Right cardiac atrium (tissue), 5 donors: Measurements from ENCODE around the gene AURKAIP1. TPM values are rescaled to one million over a fixed set of nuclear protein-coding genes. Genes with fewer than 3 reads are reported as not detected.
"Not testable (repeated sequence)": the region's sequence is repeated elsewhere in the genome, so short reads cannot be mapped to it uniquely, and the experiment has no call there.

Experiments
- ATAC-seq, 2 donors: fragments of 200-7000 bp; cut with Tn5 transposase; one replicate each; pipeline versions ENCODE4 v1.8.0 to v1.9.1; 2020; ENCODE audit warnings: moderate library complexity in 2 of 2, mild to moderate bottlenecking in 1 of 2
- DNase-seq, 3 donors: peaks; one replicate each; pipeline ENCODE4 v3.0.0-alpha.2; 2020
- H3K27ac ChIP-seq: one replicate; pipeline ENCODE4 v1.5.1; 2013; ENCODE audit warnings: mild to moderate bottlenecking, low read length, control low read depth, moderate library complexity
- H3K27me3 ChIP-seq: one replicate; pipeline ENCODE4 v1.6.1; 2013; ENCODE audit not compliant: control insufficient read depth, insufficient read depth
- H3K4me1 ChIP-seq: one replicate; pipeline ENCODE4 v1.6.1; 2013; ENCODE audit warnings: low read length; ENCODE audit not compliant: control insufficient read depth, insufficient read depth
- H3K4me3 ChIP-seq: one replicate; pipeline ENCODE4 v1.5.1; 2013; ENCODE audit warnings: low read length, control low read depth
- H3K9me3 ChIP-seq: one replicate; pipeline ENCODE4 v1.6.1; 2013; ENCODE audit warnings: low read length; ENCODE audit not compliant: control insufficient read depth
- WGBS: extraction: QIAGEN DNeasy Blood & Tissue Kit; methylation state at CpG from one replicate; pipeline ENCODE4 v1.1.7; 2013; 5-methylcytosine and 5-hydroxymethylcytosine counted together
- intact Hi-C, 4 donors: fragments of 100-400 bp; cut with DNase I; formaldehyde crosslinking; loops; one replicate each; pipeline versions ENCODE4 v1.11.0 to v1.14.0; 2022 to 2023
- polyA plus RNA-seq: library from polyadenylated mRNA; stranded (reverse); fragments of 200-250 nt; gene quantifications from one replicate; pipeline ENCODE4 v1.2.3, GENCODE V29; 2013
- total RNA-seq, 4 donors: library from RNA; stranded (reverse); fragmentation: NEBNext Ultra II Directional; extraction: Animal tissue kit (Norgen Biotek cat#: 25700); gene quantifications; one replicate each; pipeline ENCODE4 v1.2.1, GENCODE V29; 2021
- donor health status: healthy with polysubstance abuse.
- donor health status: DM: no; HTN: yes; CAD: no.
- donor health status: DM: no; HTN: no; CAD: no.
- donor health status: DM: no; HTN: yes; CAD: no; lungs with severe emphysema.
- donor health status: DM: yes; HTN: yes; CAD: no.

The AURKAIP1 gene
- total and polyA plus RNA-seq, 5 donors, result 175 to 331 (median 194) TPM

DNA sequence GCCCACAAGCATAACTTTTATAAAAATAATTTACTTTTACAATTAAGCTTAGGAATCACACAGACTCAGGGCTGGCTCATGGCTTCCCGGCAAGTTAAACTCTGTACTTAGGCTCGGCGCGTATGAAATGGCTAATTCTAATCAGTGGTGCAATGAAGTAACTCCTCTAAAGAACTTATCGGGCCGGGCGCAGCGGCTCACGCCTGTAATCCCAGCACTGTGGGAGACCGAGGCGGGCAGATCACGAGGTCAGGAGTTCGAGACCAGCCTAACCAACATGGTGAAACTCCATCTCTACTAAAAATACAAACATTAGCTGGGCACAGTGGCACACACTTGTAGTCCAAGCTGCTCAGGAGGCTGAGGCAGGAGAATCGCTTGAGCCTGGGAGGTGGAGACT is 4.9 kb downstream of the AURKAIP1 start:
- H3K27ac ChIP-seq, intact Hi-C loops, H3K4me1 ChIP-seq, H3K4me3 ChIP-seq, ATAC-seq, H3K9me3 ChIP-seq, H3K27me3 ChIP-seq: not testable (repeated sequence)
- WGBS, result 93% methylated on average over 14 of the region's 14 CpGs
- peak in 1 of 3 donors; percentile 14 for DNase-seq

DNA sequence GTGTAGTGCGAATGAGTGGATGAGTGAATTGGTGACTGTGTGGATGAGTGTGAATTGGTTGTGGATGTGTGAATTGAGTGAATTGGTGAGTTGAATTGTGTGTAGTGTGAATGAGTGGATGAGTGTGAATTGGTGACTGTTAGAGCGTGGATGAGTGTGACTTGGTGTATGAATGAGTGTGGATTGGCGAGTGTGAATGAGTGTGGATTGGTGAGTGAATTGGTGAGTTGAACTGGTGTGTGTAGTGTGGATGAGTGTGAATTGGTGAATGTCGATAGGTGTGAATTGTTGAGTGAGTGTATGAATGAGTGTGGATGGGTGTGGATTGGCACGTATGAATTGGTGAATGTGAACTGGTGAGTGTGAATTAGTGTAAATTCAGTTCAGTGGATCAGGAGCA is 7.7 kb downstream of the AURKAIP1 start:
- WGBS, result 96% methylated on average over 5 of the region's 5 CpGs
- no peaks in the 10 kb centered on the region for H3K9me3 ChIP-seq
- DNase-seq (no peak), ATAC-seq (no peak)
- H3K4me3 ChIP-seq, result no peak overlapping the region
- no peak overlapping the region for H3K27ac ChIP-seq
- intact Hi-C loops, result no loop called here
- H3K27me3 ChIP-seq, result no peaks in the 10 kb centered on the region
- peaks cover 2% of the 10 kb centered on the region for H3K4me1 ChIP-seq

DNA sequence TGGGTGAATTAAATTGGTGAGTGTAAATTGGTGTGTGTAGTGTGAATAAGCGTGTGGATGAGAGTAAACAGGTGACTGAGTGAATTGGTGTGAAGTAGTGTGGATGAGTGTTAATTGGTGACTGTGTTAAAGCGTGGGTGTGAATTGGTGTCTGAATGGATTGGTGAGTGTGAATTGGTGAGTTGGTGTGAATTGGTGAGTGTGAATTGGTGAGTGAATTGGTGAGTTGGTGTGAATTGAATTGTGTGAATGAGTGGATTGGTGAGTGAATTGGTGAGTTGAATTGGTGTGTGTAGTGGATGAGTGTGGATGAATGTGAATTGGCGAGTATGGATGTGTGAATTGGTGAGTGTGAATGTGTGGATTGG is 8.3 kb downstream of the AURKAIP1 start:
- intact Hi-C loops, result no loop called here
- no peaks in the 10 kb centered on the region for H3K4me1 ChIP-seq
- H3K9me3 ChIP-seq, result no peaks in the 10 kb centered on the region
- H3K4me3 ChIP-seq, result no peak overlapping the region
- no peaks in the 10 kb centered on the region for H3K27me3 ChIP-seq
- 97% methylated on average over 3 of the region's 3 CpGs for WGBS
- no peak overlapping the region for H3K27ac ChIP-seq
- DNase-seq (no peak), ATAC-seq (no peak)

DNA sequence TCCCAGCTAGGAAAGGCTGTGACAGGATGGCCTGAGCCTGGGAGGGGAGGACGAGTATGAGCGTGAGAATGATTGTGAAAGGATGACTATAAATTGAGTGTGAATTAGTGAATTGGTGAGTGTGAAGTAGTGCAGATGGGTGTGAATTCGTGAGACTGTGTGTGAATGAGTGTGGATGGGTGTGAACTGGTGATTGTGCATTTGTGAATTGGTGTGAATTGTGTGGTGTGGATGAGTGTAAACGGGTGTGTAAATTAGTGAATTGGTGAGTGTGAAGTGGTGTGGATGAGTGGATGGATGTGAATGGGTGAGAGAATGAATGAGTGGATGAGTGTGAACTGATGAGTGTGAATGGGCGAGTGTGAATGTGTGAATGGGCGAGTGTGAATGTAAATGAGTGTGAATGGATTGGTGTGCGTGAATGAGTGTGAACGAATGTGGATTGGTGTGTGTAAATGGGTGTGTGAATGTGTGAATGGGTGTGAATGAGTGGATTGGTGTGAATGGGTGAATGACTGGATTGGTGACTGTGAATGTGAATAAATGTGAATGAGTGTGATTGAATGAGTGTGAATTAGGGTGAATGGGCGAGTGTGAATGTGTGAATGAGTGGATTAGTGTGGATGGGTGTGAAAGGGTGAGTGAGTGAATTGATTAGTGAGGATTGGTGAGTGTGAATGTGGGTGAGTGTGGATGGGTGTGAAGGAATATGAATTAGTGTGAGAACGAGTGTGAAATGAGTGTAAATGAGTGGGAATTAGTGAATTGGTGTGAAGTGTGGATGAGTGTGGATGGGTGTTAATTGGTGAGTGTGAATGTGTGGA is 8.9 kb downstream of the AURKAIP1 start:
- WGBS, result 83% methylated on average over 10 of the region's 10 CpGs
- DNase-seq (peak in 1 of 3 donors; percentile 15), ATAC-seq (no peak)
- no peaks in the 10 kb centered on the region for H3K27me3 ChIP-seq
- H3K9me3 ChIP-seq, result no peaks in the 10 kb centered on the region
- no peaks in the 10 kb centered on the region for H3K4me1 ChIP-seq
- no peak overlapping the region for H3K4me3 ChIP-seq
- no peak overlapping the region for H3K27ac ChIP-seq
- intact Hi-C loops, result no loop called here

DNA sequence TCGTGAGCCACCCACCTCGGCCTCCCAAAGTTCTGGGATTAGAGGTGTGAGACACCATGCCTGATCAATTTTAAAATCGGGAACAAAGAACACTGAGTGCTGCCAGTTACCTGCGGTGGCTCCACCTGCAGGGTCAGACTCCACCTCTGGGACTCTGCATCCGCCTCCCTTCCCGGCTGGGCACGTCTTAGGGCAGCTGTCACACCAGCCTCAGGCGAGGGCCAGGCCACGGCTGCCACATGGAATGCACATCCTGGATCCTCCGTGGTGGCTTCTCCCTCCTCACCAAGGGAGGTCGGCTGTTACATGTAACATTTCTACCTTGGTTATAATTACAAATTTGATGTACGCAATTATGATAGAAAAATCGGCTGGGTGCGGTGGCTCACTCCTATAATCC is 10.7 kb downstream of the AURKAIP1 start:
- Histone ChIP-seq H3K4me3 (no peak overlapping the region), H3K4me1 (peaks cover 4% of the 10 kb centered on the region), H3K27me3 (no peaks in the 10 kb centered on the region), H3K9me3 (no peaks in the 10 kb centered on the region), H3K27ac (no peak overlapping the region)
- ATAC-seq, result no peak
- 82% methylated on average over 14 of the region's 14 CpGs for WGBS
- DNase-seq, result peak in 2 of 3 donors; percentile 38 to 46
- intact Hi-C loops, result no loop called here

DNA sequence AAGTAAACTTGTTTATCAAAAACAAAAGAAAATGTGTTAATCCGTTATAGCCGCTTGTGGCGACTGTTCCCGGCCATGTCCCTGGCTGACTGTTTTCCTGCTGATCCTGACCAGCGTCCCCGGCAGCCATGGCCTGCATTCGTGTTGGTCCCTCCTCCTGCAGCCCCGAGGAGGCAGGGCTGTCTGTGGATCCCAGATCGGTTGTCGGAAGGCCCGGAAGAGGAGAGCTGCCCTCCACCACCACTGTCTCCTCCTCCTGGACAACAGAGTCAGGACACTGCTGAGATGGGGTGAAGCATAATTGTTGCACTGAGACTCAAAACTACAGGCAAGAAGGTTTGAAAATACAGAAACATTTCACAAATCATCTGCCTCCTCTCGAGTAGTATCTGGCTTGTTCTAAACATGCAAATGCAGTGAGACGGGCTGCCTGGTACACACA is 13.0 kb downstream of the AURKAIP1 start:
- WGBS, result 16% methylated on average over 13 of the region's 13 CpGs
- intact Hi-C loops, result no loop called here
- H3K9me3 ChIP-seq, result no peaks in the 10 kb centered on the region
- H3K4me3 ChIP-seq, result no peak overlapping the region
- ATAC-seq (peak in 1 of 2 donors; percentile 35), DNase-seq (peak; percentile 72 to 88 (median 81))
- H3K4me1 ChIP-seq, result peaks cover 4% of the 10 kb centered on the region
- peak overlapping the region; percentile 4 for H3K27ac ChIP-seq
- H3K27me3 ChIP-seq, result no peaks in the 10 kb centered on the region

DNA sequence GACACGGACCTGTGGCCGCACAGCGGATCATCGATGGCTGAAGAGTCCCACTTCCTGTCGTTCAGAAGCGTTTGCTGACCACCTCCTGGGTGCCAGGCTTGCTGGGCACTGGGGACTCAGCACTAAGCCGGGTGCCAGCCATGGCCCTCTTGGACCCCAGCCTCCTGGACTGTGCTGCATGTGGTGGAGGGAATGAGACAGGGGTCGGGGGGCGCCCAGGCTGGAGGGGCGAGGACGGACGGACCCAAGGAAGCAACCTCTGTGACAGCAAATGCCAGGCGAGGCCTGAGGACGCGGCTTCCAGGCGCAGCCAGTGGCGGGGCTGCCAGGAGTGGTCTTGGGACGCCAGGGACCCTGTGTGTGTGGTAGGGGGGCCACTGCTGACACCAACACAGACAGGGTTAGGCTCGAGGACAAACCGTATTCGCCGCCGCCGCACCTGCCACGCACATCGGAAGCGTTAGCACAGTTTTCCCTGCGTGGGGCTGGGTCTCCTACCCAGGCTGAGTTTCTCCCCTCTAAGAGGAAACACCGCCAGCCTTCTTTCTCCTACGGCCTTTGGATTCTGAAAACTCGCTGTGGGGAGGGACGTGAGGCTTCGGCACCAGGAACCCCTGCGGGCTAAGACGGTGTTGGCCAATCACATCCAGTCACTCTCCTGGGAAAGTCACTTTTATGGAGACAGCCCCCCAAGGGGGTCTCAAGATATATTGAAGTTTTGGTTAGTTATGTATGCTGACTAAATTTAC is 13.6 kb downstream of the AURKAIP1 start:
- no peak overlapping the region for H3K27ac ChIP-seq
- 75% methylated on average over 35 of the region's 35 CpGs for WGBS
- H3K4me3 ChIP-seq, result no peak overlapping the region
- ATAC-seq (no peak), DNase-seq (peak; percentile 26 to 55 (median 53))
- intact Hi-C loops, result no loop called here
- H3K27me3 ChIP-seq, result no peaks in the 10 kb centered on the region
- no peaks in the 10 kb centered on the region for H3K9me3 ChIP-seq
- H3K4me1 ChIP-seq, result peaks cover 4% of the 10 kb centered on the region

DNA sequence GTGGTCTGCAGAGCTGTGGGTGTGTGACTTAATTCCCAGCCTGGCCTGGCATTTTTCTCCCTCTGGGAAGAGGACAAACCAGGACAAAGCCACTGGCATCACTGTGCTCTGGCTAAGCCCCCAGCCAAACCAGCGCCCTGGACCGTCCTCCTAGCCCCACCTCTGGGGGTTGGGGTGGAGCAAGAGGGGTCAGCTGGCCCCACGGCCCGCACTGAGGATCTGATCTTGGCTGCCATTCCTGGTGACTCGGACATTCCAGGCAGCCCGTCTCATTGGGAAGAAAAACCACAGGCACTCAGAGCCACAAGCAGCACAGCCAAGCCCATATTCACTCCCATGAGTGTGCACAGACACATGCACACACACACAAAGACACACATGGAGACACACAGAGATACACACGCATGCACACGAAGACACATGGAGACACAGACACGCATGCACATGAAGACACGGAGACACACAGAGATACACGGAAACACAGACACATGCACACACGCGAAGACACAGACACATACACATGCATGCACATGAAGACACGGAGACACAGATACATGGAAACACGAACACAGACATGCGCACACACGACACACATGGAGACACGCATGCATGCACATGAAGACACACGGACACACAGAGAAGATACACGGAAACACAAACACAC is 14.4 kb downstream of the AURKAIP1 start:
- no peaks in the 10 kb centered on the region for H3K9me3 ChIP-seq
- no peaks in the 10 kb centered on the region for H3K27me3 ChIP-seq
- ATAC-seq (peak; percentile 39 to 55), DNase-seq (peak; percentile 80 to 90 (median 90))
- intact Hi-C loops, result no loop called here
- WGBS, result 68% methylated on average over 20 of the region's 20 CpGs
- no peak overlapping the region for H3K27ac ChIP-seq
- H3K4me1 ChIP-seq, result peaks cover 4% of the 10 kb centered on the region
- no peak overlapping the region for H3K4me3 ChIP-seq

DNA sequence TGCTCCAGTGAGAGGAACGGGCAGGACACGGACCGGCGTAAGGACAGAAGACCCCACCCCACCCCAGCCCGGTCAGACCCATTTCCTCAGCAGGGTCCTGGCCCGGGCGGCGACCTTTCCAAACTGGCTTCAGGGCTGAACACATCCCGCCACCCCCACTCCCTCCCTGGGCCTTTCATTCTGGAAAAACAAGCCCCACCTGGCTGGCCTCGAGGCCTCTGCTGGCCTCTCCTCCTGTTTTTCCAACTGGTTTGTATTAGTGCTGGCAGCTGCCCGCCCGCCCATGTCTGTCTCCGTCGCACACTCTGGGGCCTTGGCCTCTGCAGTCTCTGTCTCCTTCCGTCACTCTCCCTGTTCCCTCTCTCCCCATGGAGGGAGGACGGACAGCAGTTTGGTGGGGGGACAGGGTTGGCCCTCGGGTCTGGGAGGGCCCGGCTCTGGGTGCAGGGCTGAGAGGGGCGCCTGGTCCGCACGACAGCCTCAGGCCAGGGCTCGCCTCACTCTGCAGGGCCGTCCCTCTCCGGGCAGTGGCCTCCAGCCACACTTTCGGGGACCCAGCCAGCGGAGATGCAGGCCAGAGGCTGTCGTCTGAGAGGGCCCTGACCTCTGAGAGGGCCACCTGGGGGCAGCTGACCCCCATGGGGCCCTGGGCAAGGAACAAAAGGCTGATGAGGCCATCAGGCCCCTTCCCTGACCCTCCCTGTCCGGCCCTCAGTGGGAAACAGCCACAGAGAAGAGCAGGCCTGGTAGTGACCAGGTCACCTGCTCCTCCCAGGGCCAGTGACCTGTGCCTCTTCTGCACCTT is 15.1 kb downstream of the AURKAIP1 start:
- peak; percentile 4 to 5 for ATAC-seq
- peak; percentile 50 to 85 (median 77) for DNase-seq
- WGBS, result 48% methylated on average over 28 of the region's 28 CpGs
- H3K27me3 ChIP-seq, result no peaks in the 10 kb centered on the region
- intact Hi-C loops, result no loop called here
- H3K4me1 ChIP-seq, result peaks cover 4% of the 10 kb centered on the region
- no peaks in the 10 kb centered on the region for H3K9me3 ChIP-seq
- peak overlapping the region; percentile 19 for H3K27ac ChIP-seq
- H3K4me3 ChIP-seq, result no peak overlapping the region

DNA sequence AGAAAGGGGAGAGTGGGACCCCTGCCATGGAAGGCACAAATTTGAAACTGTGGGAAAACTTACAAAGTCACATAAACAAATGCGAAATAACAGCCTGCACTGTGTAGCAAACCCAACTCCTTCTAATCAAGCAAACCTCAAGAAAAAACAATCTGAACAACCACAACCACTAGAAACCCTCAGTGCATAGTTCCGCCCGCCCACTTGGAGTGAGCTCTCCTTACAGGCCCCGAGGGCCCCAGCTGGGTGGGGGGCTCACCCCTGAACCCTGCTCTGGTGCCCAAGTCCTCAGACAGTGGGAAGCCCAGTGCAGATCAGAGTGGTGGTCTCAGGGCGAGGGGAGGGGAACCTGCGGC is 15.7 kb downstream of the AURKAIP1 start:
- WGBS, result 63% methylated on average over 6 of the region's 6 CpGs
- Histone ChIP-seq H3K27me3 (no peaks in the 10 kb centered on the region), H3K4me3 (no peak overlapping the region), H3K27ac (peak overlapping the region; percentile 64), H3K4me1 (peaks cover 6% of the 10 kb centered on the region), H3K9me3 (no peaks in the 10 kb centered on the region)
- intact Hi-C loops, result no loop called here
- peak; percentile 30 to 77 (median 73) for DNase-seq
- ATAC-seq, result no peak
